ENCODE results near the gene ZACN.

- TF ChIP-seq EZH2 (IDR thresholded peaks at IDR 0.05) (no peak), CTCF (IDR thresholded peaks at IDR 0.05) (no peak), EZH2phosphoT487 (IDR thresholded peaks at IDR 0.05) (no peak)
Observed at GRCh38 chr17:76086384-76086783, 7.4 kb downstream of the ZACN start.

All from neural progenitor cell (in vitro differentiated cells).